B cell (primary cell): ENCODE data around the gene MCCD1. TPM values are rescaled to one million over a fixed set of nuclear protein-coding genes. Genes with fewer than 3 reads are reported as not detected.

Experiments
- ATAC-seq: fragments of 200-7000 bp; cut with Tn5 transposase; one replicate; pipeline ENCODE4 v1.10.0; 2021; ENCODE audit warnings: low read depth, mild to moderate bottlenecking, moderate number of reproducible peaks, moderate library complexity
- CTCF ChIA-PET: fragments of 350-600 bp; sonication (Branson Sonifier 250); formaldehyde crosslinking; loops from one replicate; lab custom pipeline; 2021; ENCODE audit warnings: antibody characterized with exemption, inconsistent platforms; lab: Charles Lee
- POLR2A ChIA-PET: fragments of 350-600 bp; sonication (Branson Sonifier 250); formaldehyde crosslinking; loops from one replicate; lab custom pipeline; 2021; ENCODE audit warnings: antibody characterized with exemption; lab: Charles Lee
- DNase-seq: peaks from one replicate; pipeline ENCODE4 v3.0.0; 2013
- H2AFZ ChIP-seq: 2 replicates; pipeline ENCODE4 v1.6.1; 2012; ENCODE audit warnings: mild to moderate bottlenecking, low read depth, low read length; ENCODE audit not compliant: insufficient read depth, poor library complexity, severe bottlenecking
- H3K27ac ChIP-seq, 2 donors: 1 replicate in 1 of 2; 2 replicates in 1 of 2; pipeline ENCODE4 v1.5.1; 2012 to 2013; ENCODE audit warnings: low read length in 2 of 2, mild to moderate bottlenecking in 2 of 2, moderate library complexity in 1 of 2
- H3K27me3 ChIP-seq, 4 experiments: fragments of 200-600 bp in 1 of 4; sonication (generic) in 1 of 4; replicated peaks in 1 of 4; 1 replicate in 2 of 4; 2 replicates in 2 of 4; pipeline versions ENCODE4 v1.6.1 to v1.7.0; 2013 to 2016; ENCODE audit warnings: low read length in 3 of 4, mild to moderate bottlenecking in 2 of 4, mixed read lengths in 1 of 4, moderate library complexity in 1 of 4; ENCODE audit not compliant: insufficient read depth in 4 of 4, control insufficient read depth in 3 of 4; ENCODE audit errors: control extremely low read depth in 1 of 4
- H3K36me3 ChIP-seq, 2 experiments: replicated peaks in 1 of 2; 1 replicate in 1 of 2; 2 replicates in 1 of 2; pipeline versions ENCODE4 v1.6.1 to v1.7.1; 2013; ENCODE audit warnings: low read length in 1 of 2; ENCODE audit not compliant: insufficient read depth in 2 of 2, control insufficient read depth in 1 of 2; ENCODE audit errors: control extremely low read depth in 1 of 2, extremely low read depth in 1 of 2
- H3K4me1 ChIP-seq, 2 donors: fragments of 200-600 bp in 1 of 2; sonication (generic) in 1 of 2; 1 replicate in 1 of 2; 2 replicates in 1 of 2; pipeline versions ENCODE4 v1.5.1 to v1.6.1; 2013 to 2017; ENCODE audit warnings: low read length in 2 of 2; ENCODE audit not compliant: control insufficient read depth in 2 of 2, insufficient read depth in 2 of 2
- H3K4me2 ChIP-seq: replicated peaks from 2 replicates; pipeline ENCODE3; 2012; ENCODE audit warnings: mild to moderate bottlenecking, low read depth, low read length; ENCODE audit not compliant: poor library complexity, severe bottlenecking
- H3K4me3 ChIP-seq, 5 experiments: fragments of 200-600 bp in 1 of 5; sonication (generic) in 1 of 5; 1 replicate in 3 of 5; 2 replicates in 2 of 5; pipeline versions ENCODE4 v1.5.1 to v1.7.0; 2011 to 2016; ENCODE audit warnings: low read length in 4 of 5, mild to moderate bottlenecking in 4 of 5, low read depth in 2 of 5, control low read depth in 1 of 5, moderate library complexity in 1 of 5; ENCODE audit not compliant: insufficient read depth in 1 of 5; ENCODE audit errors: control extremely low read depth in 1 of 5, extremely low read depth in 1 of 5
- H3K79me2 ChIP-seq: fragments of 200-600 bp; sonication (generic); one replicate; pipeline ENCODE4 v1.6.0; 2016; ENCODE audit warnings: low read length; ENCODE audit not compliant: control insufficient read depth, insufficient read depth
- H3K9ac ChIP-seq: fragments of 200-600 bp; sonication (generic); 2 replicates; pipeline ENCODE4 v1.6.1; 2017; ENCODE audit warnings: mild to moderate bottlenecking, low read length, moderate library complexity
- H3K9me3 ChIP-seq, 3 donors: one replicate each; pipeline versions ENCODE4 v1.6.1 to v1.7.1; 2013; ENCODE audit warnings: low read length in 2 of 3; ENCODE audit not compliant: control insufficient read depth in 2 of 3, insufficient read depth in 1 of 3; ENCODE audit errors: control extremely low read depth in 1 of 3
- H4K20me1 ChIP-seq: 2 replicates; pipeline ENCODE4 v1.6.0; 2012; ENCODE audit warnings: mild to moderate bottlenecking, low read length; ENCODE audit not compliant: insufficient read depth, control insufficient read depth, poor library complexity, severe bottlenecking
- H3K27ac Mint-ChIP-seq: one replicate; pipeline ENCODE4 v1.8.0; 2021; ENCODE audit warnings: mixed read lengths
- H3K27me3 Mint-ChIP-seq: one replicate; pipeline ENCODE4 v1.8.0; 2021; ENCODE audit warnings: mixed read lengths
- H3K4me1 Mint-ChIP-seq: one replicate; pipeline ENCODE4 v1.8.0; 2021; ENCODE audit warnings: mixed read lengths
- H3K4me3 Mint-ChIP-seq: one replicate; pipeline ENCODE4 v1.8.0; 2021; ENCODE audit warnings: mixed read lengths
- H3K9me3 Mint-ChIP-seq: one replicate; pipeline ENCODE4 v1.8.0; 2022; ENCODE audit warnings: mixed read lengths; ENCODE audit not compliant: insufficient read depth
- EZH2 ChIP-seq: IDR thresholded peaks from 2 replicates; pipeline ENCODE4 v1.6.1; 2012; ENCODE audit warnings: borderline replicate concordance, low read depth, mild to moderate bottlenecking, moderate library complexity, low read length; ENCODE audit not compliant: insufficient read depth, poor library complexity, severe bottlenecking
- WGBS: methylation state at CpG from one replicate; pipeline ENCODE4 v1.1.5; 2013; ENCODE audit warnings: missing lambda C conversion rate; ENCODE audit not compliant: insufficient coverage; 5-methylcytosine and 5-hydroxymethylcytosine counted together
- intact Hi-C: fragments of 100-400 bp; cut with micrococcal nuclease; formaldehyde crosslinking; loops from one replicate; pipeline ENCODE4 v1.10.0; 2022
- polyA plus RNA-seq: library from polyadenylated mRNA; depleted of rRNA; stranded (reverse); fragments of >200 nt; gene quantifications from 2 replicates; pipeline ENCODE4 v1.2.3, GENCODE V29; 2012
- total RNA-seq, 2 donors: library from RNA; stranded (reverse); fragments of 120-200 nt in 1 of 2; gene quantifications; 1 replicate in 1 of 2; 2 replicates in 1 of 2; pipeline versions ENCODE4 v1.2.3 to v1.2.4, GENCODE V29; 2013 to 2022
- TF ChIP-seq, protein P1 (sequence below): fragments of 200-600 bp; IDR thresholded peaks from one replicate; pipeline ENCODE4 v1.8.0; 2022; ENCODE audit warnings: antibody characterized with exemption, mild to moderate bottlenecking

MCCD1 gene
- total and polyA plus RNA-seq, 2 donors (not counting 1 experiment from before 2014, with no cell fraction given) = not detected

DNA sequence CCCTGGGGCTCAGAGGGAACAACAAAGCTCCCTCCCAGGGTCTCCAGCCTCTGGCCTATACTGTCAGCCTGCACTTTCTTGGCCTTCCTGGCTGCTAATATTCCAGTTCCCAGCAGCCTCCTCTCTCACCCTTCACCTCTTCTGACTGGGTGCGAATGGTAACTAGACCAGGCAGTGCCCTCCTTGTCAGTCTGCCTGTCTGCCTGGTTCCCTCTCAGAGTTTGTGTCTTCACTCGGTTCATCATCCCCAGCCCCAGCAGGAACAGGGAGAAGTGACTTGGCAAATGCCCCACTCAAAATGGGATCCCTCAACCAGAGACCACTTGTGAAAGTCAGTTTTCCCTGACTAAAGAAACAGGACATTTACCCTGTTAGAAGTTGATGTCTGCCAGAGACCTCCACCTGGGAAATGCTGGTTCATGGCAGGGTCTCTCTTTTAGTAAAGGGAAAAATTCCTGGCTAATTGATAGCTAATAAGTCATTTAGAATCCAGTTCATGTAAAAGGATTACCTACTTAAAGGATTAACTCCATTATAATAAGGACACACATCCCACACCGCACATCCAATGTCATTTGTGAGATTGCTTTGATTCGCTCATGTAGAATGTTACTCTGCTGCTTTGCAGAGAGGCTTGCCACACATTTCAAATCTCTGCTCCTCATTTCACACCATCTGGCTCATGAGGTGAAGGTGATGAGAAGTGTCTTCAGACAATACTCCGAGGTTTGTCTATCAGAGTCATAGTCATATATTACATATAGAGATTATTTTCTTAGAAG, 49.4 kb upstream of the MCCD1 start:
- CTCF ChIA-PET = no interaction called here
- H3K4me2 ChIP-seq = peak overlapping the region; percentile 16
- H3K4me3 ChIP-seq = no peak overlapping the region
- Mint-ChIP-seq H3K27me3 (no peaks in the 10 kb centered on the region), H3K9me3 (no peaks in the 10 kb centered on the region), H3K4me3 (no peak overlapping the region), H3K27ac (no peak overlapping the region), H3K4me1 (peaks cover 47% of the 10 kb centered on the region)
- H3K9ac ChIP-seq = no peak overlapping the region
- no peaks in the 10 kb centered on the region for H3K27me3 ChIP-seq
- no peak overlapping the region for H2AFZ ChIP-seq
- DNase-seq = no peak
- peak overlapping the region in 1 of 2 donors; percentile 32 for H3K27ac ChIP-seq
- peaks cover 31% of the 10 kb centered on the region for H4K20me1 ChIP-seq
- peaks cover 14 to 24% of the 10 kb centered on the region in 2 donors for H3K4me1 ChIP-seq
- TF ChIP-seq, protein P1, sequence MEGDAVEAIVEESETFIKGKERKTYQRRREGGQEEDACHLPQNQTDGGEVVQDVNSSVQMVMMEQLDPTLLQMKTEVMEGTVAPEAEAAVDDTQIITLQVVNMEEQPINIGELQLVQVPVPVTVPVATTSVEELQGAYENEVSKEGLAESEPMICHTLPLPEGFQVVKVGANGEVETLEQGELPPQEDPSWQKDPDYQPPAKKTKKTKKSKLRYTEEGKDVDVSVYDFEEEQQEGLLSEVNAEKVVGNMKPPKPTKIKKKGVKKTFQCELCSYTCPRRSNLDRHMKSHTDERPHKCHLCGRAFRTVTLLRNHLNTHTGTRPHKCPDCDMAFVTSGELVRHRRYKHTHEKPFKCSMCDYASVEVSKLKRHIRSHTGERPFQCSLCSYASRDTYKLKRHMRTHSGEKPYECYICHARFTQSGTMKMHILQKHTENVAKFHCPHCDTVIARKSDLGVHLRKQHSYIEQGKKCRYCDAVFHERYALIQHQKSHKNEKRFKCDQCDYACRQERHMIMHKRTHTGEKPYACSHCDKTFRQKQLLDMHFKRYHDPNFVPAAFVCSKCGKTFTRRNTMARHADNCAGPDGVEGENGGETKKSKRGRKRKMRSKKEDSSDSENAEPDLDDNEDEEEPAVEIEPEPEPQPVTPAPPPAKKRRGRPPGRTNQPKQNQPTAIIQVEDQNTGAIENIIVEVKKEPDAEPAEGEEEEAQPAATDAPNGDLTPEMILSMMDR = no peak
- TF ChIP-seq EZH2 = no peak
- H3K79me2 ChIP-seq = peaks cover 30% of the 10 kb centered on the region
- POLR2A ChIA-PET = no interaction called here
- H3K9me3 ChIP-seq = no peaks in the 10 kb centered on the region
- WGBS = 96% methylated on average over 2 of the region's 5 CpGs
- intact Hi-C loops = no loop called here
- H3K36me3 ChIP-seq = peaks cover 0 to 3% of the 10 kb centered on the region in 2 experiments
- ATAC-seq = no peak

DNA sequence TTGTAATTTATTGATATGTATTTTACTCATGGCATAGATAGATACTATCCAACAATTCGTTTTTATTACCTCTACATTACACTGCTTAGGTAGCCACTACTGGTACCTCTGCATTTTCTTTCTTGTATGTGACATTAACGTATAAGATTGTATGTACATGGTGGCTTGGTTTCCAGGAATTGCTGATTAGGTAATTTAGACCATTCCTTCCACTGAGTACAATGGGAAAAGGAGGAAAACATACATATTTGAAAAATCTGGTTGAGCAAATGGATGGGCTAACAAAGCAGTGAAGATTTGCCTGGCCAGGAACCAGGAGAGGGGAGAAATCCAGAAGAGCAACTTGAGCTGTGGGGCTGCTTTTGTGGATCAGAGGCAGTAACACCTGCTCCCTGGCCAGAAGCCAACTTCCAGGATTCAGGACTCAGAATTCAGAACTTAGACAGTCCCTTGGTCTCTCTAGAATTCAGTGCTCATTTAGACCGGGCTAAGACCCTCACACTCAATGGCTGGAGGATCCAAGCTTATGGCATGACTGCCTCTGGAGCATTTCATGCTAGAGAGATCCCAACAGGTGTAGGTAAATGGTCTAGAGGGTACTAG, 48.7 kb upstream of the MCCD1 start:
- TF ChIP-seq, protein P1 = no peak
- no peak for TF ChIP-seq EZH2
- CTCF ChIA-PET = interaction anchor here (0.7 kb wide), 1 partner anchor 393 kb away, joined by 3 read pairs; no protein-coding TSS in a partner anchor
- POLR2A ChIA-PET = no interaction called here

More for the DNA sequence above, 48.7 kb upstream of the MCCD1 start:
- H4K20me1 ChIP-seq = peaks cover 24% of the 10 kb centered on the region
- intact Hi-C loops = no loop called here
- Mint-ChIP-seq H3K9me3 (no peaks in the 10 kb centered on the region), H3K27me3 (no peaks in the 10 kb centered on the region), H3K4me1 (peaks cover 43% of the 10 kb centered on the region), H3K27ac (no peak overlapping the region), H3K4me3 (no peak overlapping the region)
- H3K36me3 ChIP-seq = peaks cover 0 to 3% of the 10 kb centered on the region in 2 experiments
- DNase-seq = no peak
- no peak overlapping the region for H3K9ac ChIP-seq
- no peaks in the 10 kb centered on the region for H3K27me3 ChIP-seq
- ATAC-seq = no peak
- 80% methylated on average over 1 of the region's 3 CpGs for WGBS
- peaks cover 14 to 24% of the 10 kb centered on the region in 2 donors for H3K4me1 ChIP-seq
- no peak overlapping the region for H3K4me2 ChIP-seq
- H3K79me2 ChIP-seq = peaks cover 30% of the 10 kb centered on the region
- H3K27ac ChIP-seq = no peak overlapping the region
- no peak overlapping the region for H3K4me3 ChIP-seq
- no peak overlapping the region for H2AFZ ChIP-seq
- no peaks in the 10 kb centered on the region for H3K9me3 ChIP-seq
